Lung (tissue), 12 donors: ENCODE data around the gene FAM193A. TPM values are rescaled to one million over a fixed set of nuclear protein-coding genes. Genes with fewer than 3 reads are reported as not detected.

Experiments
- ATAC-seq: fragments of 200-7000 bp; cut with Tn5 transposase; one replicate; pipeline ENCODE4 v1.9.1; 2020; ENCODE audit warnings: moderate number of reproducible peaks; ENCODE audit not compliant: insufficient read depth, low FRiP score
- DNase-seq, 3 donors: peaks; one replicate each; pipeline ENCODE4 v3.0.0-alpha.2; 2013 to 2017
- H3K27ac ChIP-seq, 2 donors: one replicate each; pipeline ENCODE4 v1.5.1; 2013; ENCODE audit warnings: mild to moderate bottlenecking in 2 of 2, moderate library complexity in 2 of 2, control low read depth in 1 of 2, inconsistent platforms in 1 of 2, low read depth in 1 of 2, low read length in 1 of 2
- H3K27me3 ChIP-seq, 3 donors: one replicate each; pipeline ENCODE4 v1.5.1; 2013; ENCODE audit warnings: low read length in 2 of 3; ENCODE audit not compliant: control insufficient read depth in 3 of 3, insufficient read depth in 3 of 3
- H3K36me3 ChIP-seq, 4 donors: one replicate each; pipeline ENCODE4 v1.5.1; 2013; ENCODE audit warnings: low read length in 4 of 4, mild to moderate bottlenecking in 1 of 4, moderate library complexity in 1 of 4; ENCODE audit not compliant: control insufficient read depth in 4 of 4, insufficient read depth in 4 of 4
- H3K4me1 ChIP-seq, 5 donors: one replicate each; pipeline ENCODE4 v1.5.1; 2013; ENCODE audit warnings: low read length in 5 of 5, mild to moderate bottlenecking in 2 of 5, moderate library complexity in 1 of 5; ENCODE audit not compliant: control insufficient read depth in 5 of 5, insufficient read depth in 5 of 5
- H3K4me3 ChIP-seq: one replicate; pipeline ENCODE4 v1.5.1; 2013; ENCODE audit warnings: mild to moderate bottlenecking, control low read depth, moderate library complexity
- H3K9ac ChIP-seq, 2 donors: one replicate each; pipeline ENCODE4 v1.5.1; 2013; ENCODE audit warnings: low read length in 2 of 2, control low read depth in 1 of 2; ENCODE audit not compliant: insufficient read depth in 1 of 2
- H3K9me3 ChIP-seq, 4 donors: one replicate each; pipeline ENCODE4 v1.5.1; 2013; ENCODE audit warnings: low read length in 3 of 4, mild to moderate bottlenecking in 1 of 4, moderate library complexity in 1 of 4; ENCODE audit not compliant: control insufficient read depth in 4 of 4, insufficient read depth in 3 of 4
- WGBS, 2 donors: extraction: QIAGEN DNeasy Blood & Tissue Kit; methylation state at CpG; one replicate each; pipeline ENCODE4 v1.1.7; 2013; 5-methylcytosine and 5-hydroxymethylcytosine counted together
- polyA plus RNA-seq, 2 donors: library from polyadenylated mRNA; stranded (reverse); fragments of 200-250 nt; gene quantifications; one replicate each; pipeline ENCODE4 v1.2.1, GENCODE V29; 2013
- total RNA-seq, 2 donors: library from RNA; depleted of rRNA in 1 of 2; stranded (reverse); fragments of >200 nt in 1 of 2; gene quantifications; one replicate each; pipeline ENCODE4 v1.2.1, GENCODE V29; 2014 to 2021
- TF ChIP-seq, protein P1 (sequence below): IDR thresholded peaks from 2 replicates; pipeline ENCODE4 v1.5.1; 2012; ENCODE audit warnings: mild to moderate bottlenecking; ENCODE audit errors: control extremely low read depth, extremely low read depth
- donor health status: control.
- donor health status: control.
- donor health status: Bipolar disorder and iron deficiency.
- donor health status: healthy.
- donor health status: DM: yes; HTN: yes; CAD: no.

Gene FAM193A
- total and polyA plus RNA-seq, 4 donors, result 9.7 to 33.2 (median 17.5) TPM

DNA sequence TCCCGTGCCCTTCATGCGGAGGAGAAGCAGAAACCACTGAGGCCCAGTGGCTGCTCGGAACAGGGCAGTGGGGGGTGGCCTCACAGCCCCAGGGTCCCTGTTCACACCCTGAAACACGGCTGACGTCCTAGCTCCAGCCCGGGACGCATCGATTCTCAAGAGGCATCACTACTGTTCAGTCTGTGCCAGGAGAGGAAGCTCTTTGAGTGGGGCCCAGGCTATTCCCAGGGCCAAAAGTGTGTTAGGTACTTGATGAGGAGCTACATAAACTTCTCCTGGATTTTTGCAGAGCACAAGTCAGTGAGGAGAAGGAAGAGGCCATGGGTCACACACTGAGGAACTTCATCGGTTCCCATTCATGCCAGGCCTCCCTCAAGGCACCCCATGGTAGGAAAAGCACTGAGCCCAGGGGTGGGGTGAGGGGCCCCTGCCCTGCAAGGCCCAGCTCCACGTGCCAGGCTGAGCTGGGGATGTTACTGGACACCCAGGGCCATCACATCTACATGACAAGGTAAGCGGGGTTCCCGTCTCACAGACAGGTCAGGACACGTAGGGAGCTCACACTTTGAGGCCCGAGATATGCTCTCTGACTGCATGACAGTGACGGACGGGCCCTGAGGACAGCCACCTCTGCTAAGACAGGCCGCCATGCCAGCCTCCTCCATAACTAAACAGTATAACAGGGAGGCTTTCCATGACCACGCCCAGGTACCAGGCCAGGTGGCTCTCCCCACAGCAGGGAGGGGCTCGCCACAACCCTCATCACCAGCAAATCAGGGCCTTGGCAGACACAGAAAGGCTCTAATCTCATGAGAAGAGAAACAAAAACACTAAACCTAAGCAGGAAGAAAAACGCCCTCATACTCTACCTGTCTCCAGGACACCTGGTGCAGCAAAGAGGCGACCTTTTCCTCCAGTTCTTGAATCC lies 207.3 kb downstream of the FAM193A start:
- no peak overlapping the region for H3K4me3 ChIP-seq
- no peak for ATAC-seq
- TF ChIP-seq, protein P1, sequence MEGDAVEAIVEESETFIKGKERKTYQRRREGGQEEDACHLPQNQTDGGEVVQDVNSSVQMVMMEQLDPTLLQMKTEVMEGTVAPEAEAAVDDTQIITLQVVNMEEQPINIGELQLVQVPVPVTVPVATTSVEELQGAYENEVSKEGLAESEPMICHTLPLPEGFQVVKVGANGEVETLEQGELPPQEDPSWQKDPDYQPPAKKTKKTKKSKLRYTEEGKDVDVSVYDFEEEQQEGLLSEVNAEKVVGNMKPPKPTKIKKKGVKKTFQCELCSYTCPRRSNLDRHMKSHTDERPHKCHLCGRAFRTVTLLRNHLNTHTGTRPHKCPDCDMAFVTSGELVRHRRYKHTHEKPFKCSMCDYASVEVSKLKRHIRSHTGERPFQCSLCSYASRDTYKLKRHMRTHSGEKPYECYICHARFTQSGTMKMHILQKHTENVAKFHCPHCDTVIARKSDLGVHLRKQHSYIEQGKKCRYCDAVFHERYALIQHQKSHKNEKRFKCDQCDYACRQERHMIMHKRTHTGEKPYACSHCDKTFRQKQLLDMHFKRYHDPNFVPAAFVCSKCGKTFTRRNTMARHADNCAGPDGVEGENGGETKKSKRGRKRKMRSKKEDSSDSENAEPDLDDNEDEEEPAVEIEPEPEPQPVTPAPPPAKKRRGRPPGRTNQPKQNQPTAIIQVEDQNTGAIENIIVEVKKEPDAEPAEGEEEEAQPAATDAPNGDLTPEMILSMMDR, result no peak
- 88 to 89% methylated on average over 21 of the region's 21 CpGs for WGBS, 2 donors
- no peak for DNase-seq
- no peak overlapping the region for H3K9ac ChIP-seq
- H3K4me1 ChIP-seq, result peaks cover 0 to 16% (median 7%) of the 10 kb centered on the region in 5 donors
- peaks cover 4 to 59% (median 10%) of the 10 kb centered on the region in 4 donors for H3K36me3 ChIP-seq
- H3K27me3 ChIP-seq, result no peaks in the 10 kb centered on the region
- H3K9me3 ChIP-seq, result no peaks in the 10 kb centered on the region
- H3K27ac ChIP-seq, result peak overlapping the region in 1 of 2 donors; percentile 20

DNA sequence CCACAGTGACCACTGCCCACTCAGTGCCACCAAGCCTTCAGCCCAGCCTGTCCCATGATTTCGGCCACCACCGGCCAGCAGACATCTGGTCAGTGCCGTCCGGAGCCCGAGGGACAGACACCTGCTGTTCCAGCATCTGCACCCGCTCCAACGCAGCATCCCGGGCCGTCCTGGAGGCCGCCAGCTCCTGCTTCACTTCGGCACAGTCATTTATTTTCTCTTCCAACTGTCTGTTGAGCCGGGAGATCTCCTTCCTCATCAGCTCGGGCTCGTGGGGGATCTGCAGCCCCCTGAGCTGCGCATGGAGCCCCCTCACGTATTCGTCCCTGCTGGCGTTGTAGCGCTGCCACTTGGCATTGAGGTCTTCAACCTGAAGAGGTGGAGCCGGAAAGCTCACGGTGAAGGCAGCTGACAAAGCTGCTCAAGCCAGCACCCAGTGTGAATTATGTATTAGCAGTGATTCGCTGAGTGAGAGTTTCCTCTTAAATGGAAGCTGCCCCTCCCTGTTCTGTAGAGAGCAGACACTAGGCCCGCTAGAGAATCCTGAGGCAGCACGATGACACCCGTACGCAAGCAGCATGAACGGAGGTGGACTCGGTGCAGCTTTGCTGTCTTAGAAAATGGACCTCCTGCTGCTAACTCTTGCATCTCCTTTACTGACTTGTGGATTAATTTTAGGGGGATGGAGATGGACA lies 208.3 kb downstream of the FAM193A start:
- ATAC-seq, result no peak
- Histone ChIP-seq H3K36me3 (peaks cover 4 to 59% (median 10%) of the 10 kb centered on the region in 4 donors), H3K4me1 (peaks cover 0 to 16% (median 7%) of the 10 kb centered on the region in 5 donors), H3K27ac (no peak overlapping the region), H3K4me3 (no peak overlapping the region), H3K9me3 (no peaks in the 10 kb centered on the region), H3K27me3 (no peaks in the 10 kb centered on the region), H3K9ac (no peak overlapping the region)
- 94 to 95% methylated on average over 28 of the region's 28 CpGs for WGBS, 2 donors
- no peak for DNase-seq
- TF ChIP-seq, protein P1, result no peak

DNA sequence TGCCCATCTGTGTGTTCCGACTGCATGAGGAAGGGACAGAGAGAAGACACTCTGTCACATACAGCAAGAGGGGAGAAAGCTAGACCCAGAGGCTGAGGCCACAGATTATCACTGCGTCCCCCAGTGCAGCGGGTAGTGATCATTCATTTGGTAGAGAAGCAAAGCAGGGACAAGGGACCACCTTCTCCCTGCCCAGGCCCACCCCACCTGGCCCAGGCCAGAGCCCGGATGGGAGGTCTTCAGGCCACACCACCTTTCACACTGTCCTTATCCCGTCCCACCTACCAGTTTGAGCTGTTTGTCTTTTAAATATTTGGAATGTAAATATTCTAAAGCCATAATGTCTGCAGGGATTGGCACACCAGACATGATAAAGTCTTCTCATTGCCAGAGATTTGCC lies 209.1 kb downstream of the FAM193A start:
- Histone ChIP-seq H3K9ac (no peak overlapping the region), H3K36me3 (peaks cover 4 to 59% (median 10%) of the 10 kb centered on the region in 4 donors), H3K27me3 (no peaks in the 10 kb centered on the region), H3K4me1 (peaks cover 0 to 16% (median 7%) of the 10 kb centered on the region in 5 donors), H3K9me3 (no peaks in the 10 kb centered on the region), H3K4me3 (no peak overlapping the region), H3K27ac (peak overlapping the region in 1 of 2 donors; percentile 63)
- WGBS, 2 donors, result 96 to 98% methylated on average over 5 of the region's 5 CpGs
- TF ChIP-seq, protein P1, result no peak
- no peak for ATAC-seq
- DNase-seq, result no peak
